Sciatic nerve (tissue), 2 donors: ENCODE data around the gene BCL7A. TPM values are rescaled to one million over a fixed set of nuclear protein-coding genes. Genes with fewer than 3 reads are reported as not detected.
"Not testable (repeated sequence)": the region's sequence is repeated elsewhere in the genome, so short reads cannot be mapped to it uniquely, and the experiment has no call there.

ENCODE experiments used
- ATAC-seq: fragments of 200-7000 bp; cut with Tn5 transposase; one replicate; pipeline ENCODE4 v1.9.1; 2020; ENCODE audit warnings: mild to moderate bottlenecking, moderate library complexity
- DNase-seq: peaks from one replicate; pipeline ENCODE4 v3.0.0-alpha.2; 2020; ENCODE audit warnings: low spot score
- intact Hi-C: fragments of 100-400 bp; cut with DNase I; formaldehyde crosslinking; loops from one replicate; pipeline ENCODE4 v1.14.2; 2022
- total RNA-seq: library from RNA; stranded (reverse); fragmentation: NEBNext Ultra II Directional; extraction: Animal tissue kit (Norgen Biotek cat#: 25700); gene quantifications from one replicate; pipeline ENCODE4 v1.2.1, GENCODE V29; 2021
- donor health status: DM: no; HTN: no; CAD: no.
- donor health status: DM: no; HTN: no; CAD: no.

Gene BCL7A
- total RNA-seq, 1 donor from 2014 or later = 5.8 TPM

DNA sequence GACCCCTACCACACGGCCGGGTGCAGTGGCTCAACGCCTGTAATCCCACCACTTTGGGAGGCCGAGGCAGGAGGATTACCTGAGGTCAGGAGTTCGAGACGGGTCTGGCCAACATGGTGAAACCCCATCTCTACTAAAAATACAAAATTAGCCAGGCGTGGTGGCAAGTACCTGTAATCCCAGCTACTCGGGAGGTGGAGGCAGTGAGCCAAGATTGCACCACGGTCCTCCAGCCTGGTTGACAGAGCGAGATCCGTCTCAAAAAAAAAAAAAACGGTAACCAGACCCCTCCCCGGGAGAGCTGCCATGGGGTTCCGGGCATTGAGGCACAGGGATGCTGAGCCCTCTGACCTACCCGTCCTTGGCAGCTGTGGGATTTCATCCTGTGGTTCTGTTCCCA lies 21.8 kb downstream of the BCL7A start:
- ATAC-seq (no peak), DNase-seq (no peak)
- intact Hi-C loops = no loop called here

DNA sequence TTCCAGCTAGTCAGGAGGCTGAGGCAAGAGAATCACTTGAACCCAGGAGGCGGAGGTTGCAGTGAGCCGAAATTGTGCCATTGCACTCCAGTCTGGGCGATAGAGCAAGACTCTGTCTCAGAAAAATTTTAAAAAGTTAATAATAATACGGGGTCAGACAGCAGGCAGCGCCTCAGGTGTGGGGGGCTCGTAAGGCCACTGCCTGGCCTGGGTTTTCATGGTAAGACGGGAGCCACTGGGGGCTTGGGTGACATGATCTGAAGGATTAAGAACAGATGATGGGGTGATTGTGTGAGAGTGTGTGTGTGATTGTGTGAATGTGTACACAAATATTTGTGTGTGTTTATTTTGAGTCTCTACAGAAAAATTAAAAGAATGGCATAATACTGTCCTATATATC lies 23.6 kb downstream of the BCL7A start:
- intact Hi-C loops = no loop called here
- DNase-seq (no peak), ATAC-seq (no peak)

DNA sequence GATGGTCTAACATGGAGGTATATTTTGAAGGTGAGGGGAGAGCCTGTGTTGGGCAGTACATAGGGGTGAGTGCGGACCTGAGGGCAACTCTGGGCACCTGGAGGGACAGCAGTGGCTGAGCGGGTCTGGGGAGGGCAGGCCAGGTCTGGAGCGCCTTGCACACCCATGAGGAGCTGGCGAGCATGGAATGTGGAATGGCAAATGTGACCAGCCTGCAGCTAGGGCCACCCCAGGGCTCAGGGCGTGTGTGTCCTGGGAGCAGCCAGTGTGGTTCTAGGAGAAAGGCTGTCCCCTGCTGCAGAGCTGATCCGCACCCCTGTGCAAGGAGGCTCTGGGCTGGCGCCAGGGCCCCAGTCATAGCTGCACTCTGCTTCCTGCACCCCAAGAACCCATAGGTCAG lies 24.5 kb downstream of the BCL7A start:
- intact Hi-C loops = no loop called here
- DNase-seq (no peak), ATAC-seq (no peak)

DNA sequence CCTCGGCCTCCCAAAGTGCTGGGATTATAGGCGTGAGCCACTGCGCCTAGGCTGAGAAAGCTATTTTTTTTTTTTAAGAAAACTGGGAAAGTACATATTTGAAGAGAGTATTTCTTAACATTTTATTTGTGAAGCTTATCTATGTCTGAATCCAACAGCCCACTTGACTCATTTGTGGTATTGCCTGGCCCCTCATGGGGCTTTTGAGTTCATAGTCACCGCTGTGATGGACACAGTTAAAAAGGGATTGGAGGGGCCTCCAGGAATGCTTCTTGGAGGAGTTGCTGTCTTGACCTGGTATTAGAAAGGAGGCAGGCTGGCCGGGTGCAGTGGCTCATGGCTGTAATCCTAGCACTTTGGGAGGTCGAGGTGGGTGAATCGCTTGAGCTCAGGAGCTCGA lies 26.5 kb downstream of the BCL7A start:
- intact Hi-C loops = no loop called here
- DNase-seq = no peak
- ATAC-seq = no peak

DNA sequence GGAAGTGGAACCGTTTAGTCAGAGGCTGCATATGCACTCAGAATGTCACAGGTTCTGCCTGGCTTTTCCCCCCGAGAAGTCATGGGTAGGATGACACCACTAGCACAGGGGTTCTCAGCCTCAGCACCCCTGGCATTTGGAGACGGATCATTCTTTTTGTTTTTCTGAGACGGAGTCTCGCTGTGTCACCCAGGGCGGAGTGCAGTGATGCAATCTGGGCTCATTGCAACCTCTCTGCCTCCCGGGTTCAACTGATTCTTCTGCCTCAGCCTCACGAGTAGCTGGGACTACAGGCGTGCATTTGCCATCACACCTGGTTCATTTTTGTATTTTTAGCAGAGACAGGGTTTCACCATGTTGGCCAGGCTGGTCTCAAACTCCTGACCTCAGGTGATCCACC lies 28.1 kb downstream of the BCL7A start:
- ATAC-seq = no peak

DNA sequence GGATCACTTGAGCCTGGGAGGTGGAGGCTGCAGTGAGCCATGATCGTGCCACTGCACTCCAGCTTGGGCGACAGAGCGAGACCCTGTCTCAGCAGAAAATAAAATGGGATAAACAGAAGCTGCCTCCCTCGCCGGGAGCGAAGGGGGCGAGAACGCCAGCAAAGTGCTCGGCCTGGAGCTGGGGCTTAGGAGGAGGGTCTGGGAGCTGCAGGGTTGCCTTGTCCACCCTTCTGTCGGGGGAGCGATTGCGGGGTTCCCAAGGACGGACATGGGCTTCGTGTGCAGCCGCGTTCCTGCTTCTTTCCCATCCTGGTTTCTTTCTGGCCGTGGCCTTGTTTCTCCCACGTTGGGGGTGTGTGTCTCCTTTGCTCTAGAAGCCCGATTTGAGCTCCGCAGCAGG lies 29.0 kb downstream of the BCL7A start:
- DNase-seq (no peak), ATAC-seq (no peak)
- intact Hi-C loops = no loop called here

More for the DNA sequence above, 28.1 kb downstream of the BCL7A start:
- DNase-seq = no peak
- intact Hi-C loops = no loop called here

DNA sequence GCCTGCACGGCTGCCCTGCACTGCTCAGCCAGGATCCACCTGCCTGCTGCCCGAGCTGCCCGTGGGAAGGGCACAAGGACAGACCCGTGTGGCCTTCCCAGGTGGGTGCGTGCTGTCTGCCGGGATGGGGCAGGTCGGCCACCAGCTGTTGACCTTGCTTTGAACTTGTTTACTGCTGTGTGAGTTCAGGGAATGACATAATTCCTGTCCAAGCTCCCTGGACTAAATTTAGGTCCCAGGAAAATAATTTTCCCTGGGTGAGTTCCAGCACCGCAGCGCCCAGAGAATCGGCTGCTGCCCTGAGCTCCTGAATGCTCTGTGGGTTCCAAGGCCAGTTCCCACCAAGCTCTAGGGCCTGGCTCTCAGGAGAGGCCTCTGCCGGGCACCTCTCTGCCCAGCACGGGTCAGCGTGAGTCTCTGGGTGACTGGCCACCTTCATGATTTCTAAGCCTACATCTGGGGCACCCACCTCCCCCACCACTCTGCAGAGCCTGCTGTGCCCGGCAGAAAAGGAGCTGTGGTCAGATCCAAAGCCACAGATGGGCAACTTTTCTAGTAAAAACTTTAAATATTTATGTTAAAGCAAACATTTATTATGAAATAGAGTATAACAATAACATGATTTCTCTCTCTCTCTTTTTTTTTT lies 29.7 kb downstream of the BCL7A start:
- ATAC-seq (no peak), DNase-seq (no peak)
- intact Hi-C loops = no loop called here

DNA sequence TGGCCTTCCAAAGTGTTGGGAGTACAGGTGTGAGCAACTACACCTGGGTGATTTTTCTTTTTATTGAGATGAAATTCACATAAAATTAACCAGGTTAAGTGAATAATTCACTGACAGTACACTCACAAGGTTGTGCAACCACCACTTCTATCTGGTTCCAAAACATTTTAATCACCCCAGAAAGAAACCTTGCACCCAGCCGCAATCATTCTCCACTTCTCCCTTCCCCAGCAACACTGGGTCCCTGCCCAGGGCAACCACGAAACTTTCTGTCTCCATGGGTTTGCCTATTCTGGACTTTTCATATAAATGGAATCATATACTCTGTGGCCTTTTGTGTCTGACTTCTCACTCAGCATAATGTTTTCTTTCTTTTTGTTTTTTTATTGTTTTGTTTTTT lies 30.6 kb downstream of the BCL7A start:
- DNase-seq (no peak), ATAC-seq (no peak)
- intact Hi-C loops = loop anchor here (2.0 kb wide), 1 partner anchor 73 kb away; no protein-coding TSS in a partner anchor

DNA sequence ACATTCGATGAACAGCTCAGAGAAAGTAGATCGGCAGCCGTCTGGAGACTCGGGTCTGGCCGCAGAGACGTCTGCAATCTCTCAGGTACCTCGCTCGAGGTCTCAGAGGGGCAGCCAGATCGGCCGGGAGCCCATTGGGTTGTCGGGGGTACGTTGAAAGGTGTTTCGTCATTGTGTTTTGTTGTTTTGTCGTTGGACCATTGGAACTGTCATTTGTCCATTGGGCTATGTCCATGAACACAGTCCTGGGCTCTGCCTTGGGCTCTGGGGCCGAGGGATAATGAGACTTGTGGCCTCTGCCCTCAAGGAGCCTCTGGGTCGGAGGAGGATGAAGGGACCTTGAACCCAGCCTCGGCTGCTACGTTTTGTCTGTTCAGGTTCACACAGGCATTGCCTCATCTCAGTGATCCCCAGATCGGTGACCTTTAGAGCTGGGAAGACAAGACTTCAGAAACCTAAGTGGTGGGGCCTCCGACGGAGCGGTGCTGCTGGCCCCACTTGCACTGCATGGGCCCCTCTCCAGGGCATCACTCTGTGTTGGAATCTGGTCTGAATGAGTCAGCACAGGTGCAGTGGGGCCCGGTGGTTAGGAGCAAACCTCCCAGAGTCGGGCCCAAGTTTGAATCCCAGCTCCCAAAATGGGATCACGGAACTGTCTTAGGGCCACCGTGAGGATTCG lies 33.3 kb downstream of the BCL7A start:
- intact Hi-C loops = no loop called here
- ATAC-seq = no peak

DNA sequence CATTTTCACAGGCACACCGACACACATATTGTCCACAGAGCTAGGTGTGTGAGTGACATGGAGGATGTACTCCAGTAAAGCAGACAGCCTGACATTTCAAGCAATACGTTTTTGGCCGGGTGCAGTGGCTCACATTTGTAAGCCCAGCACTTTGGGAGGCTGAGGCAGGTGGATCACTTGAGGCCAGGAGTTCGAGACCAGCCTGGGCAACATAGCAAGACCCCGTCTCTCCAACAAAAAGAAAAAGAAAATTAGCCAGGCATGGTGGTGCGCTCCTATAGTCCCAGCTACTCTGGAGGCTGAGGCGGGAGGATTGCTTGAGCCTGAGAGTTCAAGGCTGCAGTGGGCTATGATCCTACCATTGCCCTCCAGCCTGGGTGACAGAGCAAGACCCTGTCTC lies 34.7 kb downstream of the BCL7A start:
- ATAC-seq, intact Hi-C loops, DNase-seq: not testable (repeated sequence)

More for the DNA sequence above, 33.3 kb downstream of the BCL7A start:
- DNase-seq = no peak

DNA sequence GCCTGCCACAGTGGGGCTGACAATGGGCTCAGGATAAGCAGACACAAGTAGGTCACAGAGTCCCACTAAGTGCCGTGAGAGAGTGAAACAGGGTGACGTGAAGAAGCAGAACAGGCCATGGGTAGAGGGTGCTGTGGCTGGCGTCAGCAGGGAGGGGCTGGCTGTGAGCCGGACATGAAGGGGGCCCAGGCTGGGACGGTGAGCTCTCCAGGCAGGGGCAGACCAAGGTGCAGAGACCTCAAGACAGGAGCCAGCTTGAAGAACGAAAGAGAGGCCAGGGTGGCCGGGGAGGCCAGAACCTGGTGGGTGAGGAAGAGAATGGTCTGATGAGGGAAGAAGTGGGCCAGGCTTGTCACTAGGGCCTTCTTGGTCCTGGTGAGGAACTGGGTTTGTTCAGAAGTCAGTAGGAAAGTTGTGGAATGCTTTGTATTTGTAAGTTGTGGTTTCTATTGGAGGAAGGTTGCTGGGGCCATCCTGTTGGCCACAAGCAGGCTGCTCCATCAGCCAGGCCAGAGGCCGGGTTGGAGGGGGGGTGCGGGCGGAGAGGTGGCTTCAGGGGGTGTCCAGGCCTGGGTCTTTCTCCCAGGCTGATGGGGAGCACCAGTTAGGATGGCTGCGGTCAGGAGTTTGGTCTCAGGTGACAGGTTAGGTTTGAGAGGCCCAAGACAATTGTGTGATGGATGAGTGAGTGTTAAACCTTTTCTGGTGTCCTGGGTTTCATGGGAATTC lies 35.5 kb downstream of the BCL7A start:
- ATAC-seq (no peak), DNase-seq (no peak)
- intact Hi-C loops = no loop called here

DNA sequence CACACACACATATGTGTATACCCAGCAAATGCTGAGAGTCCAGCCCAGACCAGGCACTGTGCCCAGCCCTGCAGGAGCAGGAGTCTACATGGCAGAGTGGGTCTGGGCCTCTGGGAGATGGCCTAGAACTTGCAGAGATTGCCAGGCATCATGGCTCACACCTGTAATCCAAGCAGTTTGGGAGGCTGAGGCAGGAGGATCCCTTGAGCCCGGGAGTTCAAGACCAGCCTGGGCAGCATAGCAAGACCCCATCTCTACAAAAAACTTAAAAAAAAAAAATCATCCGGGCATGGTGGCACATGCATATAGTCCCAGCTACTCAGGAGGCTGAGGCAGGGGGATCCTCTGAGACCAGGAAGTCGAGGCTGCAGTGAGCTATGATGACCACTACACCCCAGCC lies 36.1 kb downstream of the BCL7A start:
- DNase-seq = no peak
- ATAC-seq = no peak
- intact Hi-C loops = no loop called here

DNA sequence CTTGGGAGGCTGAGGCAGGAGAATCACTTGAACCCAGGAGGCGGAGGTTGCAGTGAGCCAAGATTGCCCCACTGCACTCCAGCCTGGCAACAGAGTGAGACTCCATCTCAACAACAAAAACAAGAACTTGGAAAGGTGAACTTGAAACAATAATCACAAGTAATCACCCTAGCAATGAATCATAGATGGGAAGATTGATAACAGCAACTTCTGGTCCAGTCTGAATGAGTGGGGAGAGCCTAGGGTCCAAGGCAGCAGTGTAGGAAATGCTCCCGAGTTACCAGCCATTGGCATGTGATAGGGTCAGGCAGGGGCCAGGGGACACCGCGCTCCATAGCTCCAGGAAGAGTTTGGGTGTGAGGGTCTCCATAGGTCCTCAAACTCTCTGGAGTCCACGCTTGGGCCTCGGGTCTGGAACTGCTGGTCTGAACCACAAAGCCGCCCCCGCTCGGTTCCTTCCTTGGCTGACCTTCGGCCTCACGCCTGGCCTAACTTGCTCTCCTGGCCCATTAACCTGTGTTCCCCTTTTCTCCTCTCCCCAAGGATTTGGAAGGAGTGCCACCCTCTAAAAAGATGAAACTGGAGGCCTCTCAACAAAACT lies 37.0 kb downstream of the BCL7A start:
- no peak for ATAC-seq
- intact Hi-C loops = no loop called here
- no peak for DNase-seq

DNA sequence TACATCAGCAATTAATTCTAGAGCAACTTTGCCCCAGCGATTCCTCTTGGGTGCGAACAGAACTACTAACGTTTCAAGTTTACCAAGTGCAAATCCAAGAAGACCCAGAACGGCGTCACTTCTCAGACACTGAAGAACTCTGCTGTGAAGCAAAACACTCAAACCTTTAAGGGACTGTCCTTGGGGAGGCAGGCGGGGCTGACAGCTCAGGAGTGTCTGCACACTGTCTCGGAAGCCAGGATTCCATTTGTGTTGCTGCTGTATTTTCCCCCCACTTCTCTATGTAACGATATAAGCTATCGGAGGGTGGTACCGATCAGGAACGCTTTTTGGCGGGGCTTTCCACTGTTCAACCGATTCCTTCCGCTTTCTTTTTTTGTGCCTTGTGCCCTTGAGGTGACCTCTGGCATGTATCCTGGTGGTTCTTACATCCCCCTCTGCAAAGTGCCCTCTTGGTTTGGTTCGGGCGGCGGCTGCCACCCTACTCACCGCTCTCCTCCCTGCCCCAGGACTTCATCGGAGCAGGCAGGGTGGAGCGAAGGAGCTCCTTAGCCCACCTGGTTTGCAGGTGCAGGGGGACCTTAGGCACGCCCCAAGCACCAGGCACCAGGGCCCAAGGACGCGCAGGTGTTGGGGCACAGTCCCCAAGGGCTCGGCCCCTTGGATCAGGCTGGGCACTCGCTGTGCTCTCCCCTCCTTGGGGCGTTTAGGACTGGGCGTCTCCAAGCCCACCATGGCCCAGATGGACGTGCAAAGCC lies 37.7 kb downstream of the BCL7A start:
- ATAC-seq (no peak), DNase-seq (no peak)
- intact Hi-C loops = no loop called here

DNA sequence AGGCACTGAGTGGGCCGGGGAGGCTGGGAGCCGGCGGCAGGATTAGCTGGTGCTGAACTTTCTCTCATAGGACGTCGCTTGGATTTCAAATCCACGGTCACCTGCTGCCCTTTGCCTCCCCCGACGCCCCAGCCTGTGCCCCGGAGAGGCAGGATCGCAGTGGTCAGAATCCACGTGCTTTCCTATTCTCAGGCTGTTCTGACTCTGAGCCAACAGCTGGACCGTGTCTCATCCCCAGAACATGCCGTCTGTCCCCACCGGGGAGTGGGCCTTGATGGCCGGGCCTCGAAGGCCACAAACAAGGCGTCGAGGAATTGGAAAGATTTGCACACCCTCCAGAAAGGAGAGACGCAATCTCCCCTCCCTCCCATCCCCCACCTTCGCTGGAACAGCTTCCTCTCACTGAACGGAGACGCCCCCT lies 38.4 kb downstream of the BCL7A start:
- DNase-seq (no peak), ATAC-seq (no peak)
- intact Hi-C loops = no loop called here

DNA sequence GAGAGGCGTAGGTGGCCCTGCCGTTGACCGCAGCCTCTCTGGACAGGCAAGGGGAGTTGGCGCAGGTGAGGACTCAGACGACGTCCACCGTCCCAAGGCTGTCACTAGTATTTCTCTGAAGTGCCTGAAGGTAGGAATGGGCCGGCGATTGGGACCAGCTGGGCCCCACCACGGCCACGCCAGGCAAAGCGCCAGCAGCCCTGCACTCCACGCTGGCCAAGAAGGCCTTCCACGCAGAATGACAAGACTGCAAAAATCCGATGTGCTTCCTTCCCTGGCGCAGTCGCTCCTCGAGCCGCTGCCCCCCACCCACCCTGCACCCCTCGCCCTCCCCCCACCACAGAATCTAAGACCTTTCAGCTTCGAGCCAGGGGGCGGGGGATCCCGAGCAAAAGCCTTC lies 39.6 kb downstream of the BCL7A start:
- DNase-seq (no peak), ATAC-seq (no peak)
- intact Hi-C loops = no loop called here

DNA sequence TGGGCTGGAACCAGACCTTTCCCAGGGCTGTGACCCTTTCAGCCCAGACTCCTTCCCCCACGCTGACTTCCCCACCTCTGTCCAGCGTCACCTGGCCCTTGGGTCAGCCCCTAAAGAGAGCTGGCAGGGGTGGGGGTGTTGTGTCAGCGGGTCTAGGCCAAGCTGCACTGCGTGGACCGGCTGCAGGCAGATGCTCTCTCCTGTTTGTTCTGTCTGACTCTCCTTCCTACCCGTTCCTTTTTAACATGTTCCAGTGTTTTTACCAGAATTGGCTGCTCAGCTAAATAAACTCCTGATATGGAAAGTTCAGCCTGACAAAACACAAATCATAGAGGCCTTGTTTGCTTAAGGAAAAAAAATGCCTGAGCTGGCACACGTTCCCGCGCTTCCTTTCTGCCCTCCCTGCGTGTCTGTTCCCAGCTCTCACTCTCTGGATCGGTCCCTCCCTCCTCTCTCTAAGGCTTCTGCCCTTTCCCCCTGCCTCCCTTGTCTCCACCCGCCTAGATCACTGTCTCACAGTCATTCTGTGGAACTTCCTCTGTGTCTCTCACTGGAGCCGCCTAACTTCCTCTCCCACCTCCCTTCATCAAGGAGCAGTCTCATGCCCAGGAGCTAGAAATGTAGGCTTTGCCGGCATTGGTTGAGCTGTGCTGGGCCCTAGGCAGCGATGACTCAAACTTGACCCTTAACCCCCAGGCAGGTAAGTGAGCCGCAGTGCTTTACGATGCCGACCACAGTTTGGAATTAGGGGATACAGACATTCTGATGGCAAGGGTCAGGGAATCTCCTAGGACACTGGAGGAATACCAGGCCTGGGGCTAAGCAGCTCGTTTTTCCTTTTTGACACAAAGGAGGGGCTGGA lies 41.4 kb downstream of the BCL7A start:
- intact Hi-C loops = no loop called here
- DNase-seq (peak; percentile 72), ATAC-seq (peak; percentile 84)

DNA sequence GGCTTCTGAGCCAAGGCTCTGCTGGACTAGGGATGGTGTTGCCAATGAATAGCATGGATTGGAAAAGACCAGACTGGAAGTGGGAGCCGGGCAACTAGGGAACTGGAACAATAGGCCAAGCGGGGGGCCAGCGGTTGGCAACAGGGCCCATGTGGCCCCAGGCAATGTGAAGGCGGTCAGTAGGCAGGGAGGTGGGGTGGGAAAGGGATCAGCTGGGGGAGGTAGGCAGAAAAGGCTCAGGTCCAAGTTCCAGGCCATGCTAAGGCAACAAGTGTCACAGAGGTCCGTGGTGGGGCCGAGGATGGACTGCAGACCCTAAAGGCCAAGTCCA lies 42.0 kb downstream of the BCL7A start:
- ATAC-seq (no peak), DNase-seq (no peak)
- intact Hi-C loops = no loop called here
